ENCODE data around the gene CCM2L.

- TF ChIP-seq EZH2 (IDR thresholded peaks at IDR 0.05; ENCODE audit: borderline replicate concordance, insufficient read depth, low read depth, low read length, poor library complexity, severe bottlenecking) (no peak), CTCF (IDR thresholded peaks at IDR 0.05) (no peak)
Observed at GRCh38 chr20:32033316-32033715, 23.1 kb downstream of the CCM2L start.
